IPS DF 4.7 (cell line): ENCODE measurements around the gene TREH.
"Not testable (repeated sequence)": the region's sequence is repeated elsewhere in the genome, so short reads cannot be mapped to it uniquely, and the experiment has no call there.

Experiments
- DNase-seq: peaks from one replicate; pipeline ENCODE4 v3.0.0-alpha.2; 2013; ENCODE audit warnings: low spot score; ENCODE audit errors: extremely low read depth

TREH gene, protein sequence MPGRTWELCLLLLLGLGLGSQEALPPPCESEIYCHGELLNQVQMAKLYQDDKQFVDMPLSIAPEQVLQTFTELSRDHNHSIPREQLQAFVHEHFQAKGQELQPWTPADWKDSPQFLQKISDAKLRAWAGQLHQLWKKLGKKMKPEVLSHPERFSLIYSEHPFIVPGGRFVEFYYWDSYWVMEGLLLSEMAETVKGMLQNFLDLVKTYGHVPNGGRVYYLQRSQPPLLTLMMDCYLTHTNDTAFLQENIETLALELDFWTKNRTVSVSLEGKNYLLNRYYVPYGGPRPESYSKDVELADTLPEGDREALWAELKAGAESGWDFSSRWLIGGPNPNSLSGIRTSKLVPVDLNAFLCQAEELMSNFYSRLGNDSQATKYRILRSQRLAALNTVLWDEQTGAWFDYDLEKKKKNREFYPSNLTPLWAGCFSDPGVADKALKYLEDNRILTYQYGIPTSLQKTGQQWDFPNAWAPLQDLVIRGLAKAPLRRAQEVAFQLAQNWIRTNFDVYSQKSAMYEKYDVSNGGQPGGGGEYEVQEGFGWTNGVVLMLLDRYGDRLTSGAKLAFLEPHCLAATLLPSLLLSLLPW

DNA sequence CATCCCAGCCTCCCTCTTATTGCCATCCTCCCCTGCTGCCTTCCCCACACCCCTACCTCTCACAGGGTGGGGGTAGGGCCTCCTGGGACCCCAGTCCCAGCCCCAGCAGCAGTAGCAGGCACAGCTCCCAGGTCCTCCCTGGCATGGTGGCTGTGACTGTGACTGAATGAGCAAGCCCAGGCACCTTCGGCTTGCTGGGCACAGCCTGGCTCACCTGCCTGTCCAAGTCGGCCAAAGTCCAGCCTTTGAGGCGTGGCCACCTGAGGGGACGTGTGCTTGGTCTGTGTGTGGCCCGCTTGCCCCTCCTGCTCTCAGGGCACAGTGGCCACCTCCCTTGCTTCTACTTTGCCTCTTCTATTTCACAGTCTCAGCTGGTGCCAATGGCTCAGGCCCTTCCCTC, at the start of gene TREH:
TREH (minus strand) TSS at position 168 of the 400 bp plus-strand sequence; CDS start at position 145, 23 bp downstream.
- DNase-seq = no peak

DNA sequence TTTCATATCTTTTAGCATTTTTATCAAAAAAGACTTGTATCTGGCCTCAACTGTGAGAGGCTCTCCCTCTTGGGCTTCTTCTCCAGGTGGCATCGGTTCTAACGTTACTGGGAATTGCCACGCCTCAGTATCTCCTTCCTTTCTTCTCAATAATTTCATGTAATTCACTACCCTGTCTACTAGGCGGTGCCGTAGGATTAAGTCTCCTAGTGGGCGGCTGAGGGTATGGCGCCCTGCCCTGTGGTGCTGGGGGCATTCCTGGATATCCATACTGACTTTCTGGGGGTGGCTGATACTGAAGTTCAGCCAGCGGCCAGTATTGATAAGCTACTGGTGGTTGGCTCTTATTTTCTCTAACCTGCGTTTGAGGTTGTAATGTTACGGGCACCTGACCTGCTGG, 48.7 kb upstream of the TREH start:
- DNase-seq = not testable (repeated sequence)

DNA sequence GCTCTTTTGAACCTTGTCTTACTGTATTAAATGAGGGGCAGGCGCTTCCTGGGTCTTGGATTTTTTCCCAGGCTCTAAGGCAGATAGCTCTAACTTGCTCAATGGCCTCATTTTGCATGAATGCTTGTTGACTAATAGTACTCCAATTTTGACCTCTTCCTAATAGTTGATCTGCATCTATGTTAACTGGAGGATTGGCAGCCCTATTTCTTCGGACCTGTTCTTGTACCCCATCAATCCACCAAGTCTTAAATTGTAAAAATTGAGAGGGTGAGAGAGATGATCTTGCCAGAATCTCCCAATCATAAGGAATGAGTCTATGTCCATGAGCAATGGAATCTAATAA, 48.2 kb upstream of the TREH start:
- DNase-seq = not testable (repeated sequence)

DNA sequence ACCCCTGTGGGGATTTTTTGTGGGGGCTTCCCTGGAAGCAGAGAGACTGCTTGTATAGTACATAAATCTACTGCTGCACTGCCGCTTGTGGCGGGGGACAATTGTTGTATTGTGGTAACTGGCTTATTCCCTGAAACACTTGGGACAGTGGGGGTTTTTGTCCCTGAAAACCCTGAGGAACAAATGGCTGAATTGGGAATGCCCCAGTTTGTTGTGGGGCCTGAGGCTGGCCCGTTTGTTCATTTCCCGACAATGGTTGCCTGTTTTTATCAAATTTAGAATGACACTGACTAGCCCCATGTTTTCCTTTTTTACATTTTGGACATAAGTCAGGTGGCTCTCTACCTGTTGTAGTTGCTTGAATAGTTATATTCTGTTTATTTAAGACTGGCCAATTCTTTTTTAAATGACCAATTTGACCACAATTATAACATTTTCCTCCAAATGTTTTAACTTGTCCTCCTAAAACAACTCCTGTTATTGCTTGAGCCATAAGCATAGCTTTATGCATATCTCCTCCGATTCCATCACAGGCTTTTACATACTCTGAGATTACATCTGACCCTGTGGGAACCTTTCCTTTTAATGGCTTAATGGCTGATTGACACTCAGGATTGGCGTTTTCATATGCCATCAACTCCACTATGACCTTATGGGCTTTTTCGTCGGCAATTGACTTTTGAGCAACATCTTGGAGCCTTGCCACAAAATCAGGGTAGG, 47.7 kb upstream of the TREH start:
- not testable (repeated sequence) for DNase-seq

DNA sequence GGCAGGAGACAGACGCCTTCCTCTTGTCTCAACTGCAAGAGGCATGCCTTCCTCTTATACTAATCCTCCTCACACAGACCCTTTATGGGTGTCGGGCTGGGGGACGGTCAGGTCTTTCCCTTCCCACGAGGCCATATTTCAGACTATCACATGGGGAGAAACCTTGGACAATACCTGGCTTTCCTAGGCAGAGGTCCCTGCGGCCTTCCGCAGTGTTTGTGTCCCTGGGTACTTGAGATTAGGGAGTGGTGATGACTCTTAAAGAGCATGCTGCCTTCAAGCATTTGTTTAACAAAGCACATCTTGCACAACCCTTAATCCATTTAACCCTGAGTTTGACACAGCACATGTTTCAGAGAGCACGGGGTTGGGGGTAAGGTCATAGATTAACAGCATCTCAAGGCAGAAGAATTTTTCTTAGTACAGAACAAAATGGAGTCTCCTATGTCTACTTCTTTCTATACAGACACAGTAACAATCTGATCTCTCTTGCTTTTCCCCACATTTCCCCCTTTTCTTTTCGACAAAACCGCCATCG, 42.1 kb upstream of the TREH start:
- DNase-seq = not testable (repeated sequence)

DNA sequence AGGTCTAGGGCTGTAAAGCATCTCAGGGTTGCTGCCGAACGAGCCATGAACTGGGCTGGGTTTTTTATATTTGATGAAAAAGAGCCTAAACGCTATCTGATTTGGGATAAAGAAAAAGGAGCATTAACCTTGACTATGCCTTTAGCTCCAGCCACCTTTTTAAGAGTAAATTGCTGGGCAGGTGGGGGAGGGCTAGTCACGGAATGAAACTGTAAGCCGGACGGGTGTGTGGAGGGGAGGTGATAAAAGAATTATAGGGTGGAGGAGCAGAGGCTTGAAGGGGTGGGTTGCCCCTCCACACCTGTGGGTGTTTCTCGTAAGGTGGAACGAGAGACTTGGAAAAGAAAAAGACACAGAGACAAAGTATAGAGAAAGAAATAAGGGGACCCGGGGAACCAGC, 41.3 kb upstream of the TREH start:
- not testable (repeated sequence) for DNase-seq

DNA sequence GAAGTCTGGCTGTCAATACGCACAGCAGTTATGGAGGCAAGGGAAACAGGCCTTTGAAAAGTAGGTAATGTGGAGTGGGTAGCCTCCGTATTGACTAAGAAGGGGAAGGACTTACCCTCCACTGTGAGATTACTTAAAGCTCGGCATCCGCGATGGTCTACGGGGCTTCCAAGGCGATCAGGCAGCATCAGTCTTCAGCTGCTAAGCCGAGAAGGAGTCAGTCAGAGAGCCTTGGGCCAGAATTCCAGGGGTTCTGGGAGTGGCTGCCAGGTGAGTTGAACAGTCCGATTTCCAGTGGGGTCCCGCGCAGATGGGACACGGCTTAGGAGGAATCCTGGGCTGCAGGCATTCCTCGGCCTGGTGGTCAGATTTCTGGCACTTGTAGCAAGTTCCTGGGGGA, 40.6 kb upstream of the TREH start:
- DNase-seq = not testable (repeated sequence)

DNA sequence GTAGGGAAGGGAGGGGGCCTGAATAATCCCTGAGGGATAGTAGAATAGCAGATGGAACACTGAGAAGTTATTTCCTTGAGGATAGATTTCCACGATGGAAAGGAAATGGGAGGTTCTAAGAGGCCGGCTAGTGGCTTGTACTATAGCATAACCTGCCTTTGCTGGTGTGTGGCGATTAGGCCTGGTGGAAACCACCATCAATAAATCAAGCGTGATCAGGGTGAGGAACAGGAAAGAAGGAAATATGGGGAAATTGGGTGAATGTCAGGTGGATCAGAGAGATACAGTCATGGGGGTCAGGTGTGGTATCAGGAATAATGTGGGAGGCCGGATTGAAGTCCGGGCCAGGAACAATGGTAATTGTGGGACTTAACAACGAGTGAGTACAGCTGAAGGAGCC, 39.1 kb upstream of the TREH start:
- DNase-seq = not testable (repeated sequence)

DNA sequence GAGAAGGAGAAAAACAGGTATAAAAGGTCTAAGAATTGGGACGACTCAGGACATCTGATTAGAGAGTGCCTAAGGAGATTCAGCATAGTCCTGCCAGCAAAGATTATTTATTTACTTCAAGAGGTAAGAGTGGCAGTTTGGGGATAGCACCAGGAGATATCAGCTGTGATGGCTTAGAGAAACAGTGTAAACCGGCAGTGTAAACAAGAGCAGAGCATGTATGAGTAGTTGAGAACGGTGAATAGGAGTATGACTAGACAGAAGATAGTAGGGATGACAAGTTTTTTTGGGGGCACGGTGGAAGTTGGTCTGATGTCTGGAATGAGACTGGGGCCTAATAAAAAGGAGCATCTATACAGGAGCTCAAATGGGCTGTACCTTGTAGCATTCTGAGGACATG, 38.3 kb upstream of the TREH start:
- not testable (repeated sequence) for DNase-seq

DNA sequence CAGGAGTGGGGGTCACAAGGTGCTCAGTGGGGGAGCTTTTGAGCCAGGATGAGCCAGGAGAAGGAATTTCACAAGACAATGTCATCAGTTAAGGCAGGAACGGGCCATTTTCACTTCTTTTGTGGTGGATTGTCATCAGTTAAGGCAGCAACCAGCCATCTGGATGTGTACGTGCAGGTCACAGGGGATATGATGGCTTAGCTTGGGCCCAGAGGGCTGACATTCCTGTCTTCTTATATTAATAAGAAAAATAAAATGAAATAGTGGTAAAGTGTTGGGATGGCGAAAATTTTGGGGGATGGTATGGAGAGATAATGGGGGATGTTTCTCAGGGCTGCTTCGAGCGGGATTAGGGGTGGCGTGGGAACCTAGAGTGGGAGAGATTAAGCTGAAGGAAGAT, 37.8 kb upstream of the TREH start:
- not testable (repeated sequence) for DNase-seq

DNA sequence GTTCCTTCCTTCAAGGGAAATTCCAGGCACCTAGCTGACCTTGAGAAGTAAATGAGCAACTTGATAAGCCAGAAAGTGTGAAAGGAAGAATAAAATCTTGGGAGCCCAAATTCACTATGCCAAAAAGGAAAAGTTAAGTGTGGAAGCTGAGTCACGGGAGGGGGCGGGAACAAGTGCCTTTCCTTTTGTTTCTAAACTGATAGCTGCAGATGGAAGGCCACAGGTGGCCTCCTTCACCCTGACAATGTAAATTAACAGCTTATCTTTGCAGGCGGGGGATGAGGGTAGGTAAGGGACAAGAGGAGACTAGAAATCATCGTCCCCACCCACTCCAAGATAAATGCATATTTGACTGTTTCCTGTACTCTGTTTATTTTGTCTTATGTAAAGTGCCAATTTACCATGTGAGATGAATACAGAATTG, 36.4 kb upstream of the TREH start:
- peak; percentile 87 for DNase-seq

DNA sequence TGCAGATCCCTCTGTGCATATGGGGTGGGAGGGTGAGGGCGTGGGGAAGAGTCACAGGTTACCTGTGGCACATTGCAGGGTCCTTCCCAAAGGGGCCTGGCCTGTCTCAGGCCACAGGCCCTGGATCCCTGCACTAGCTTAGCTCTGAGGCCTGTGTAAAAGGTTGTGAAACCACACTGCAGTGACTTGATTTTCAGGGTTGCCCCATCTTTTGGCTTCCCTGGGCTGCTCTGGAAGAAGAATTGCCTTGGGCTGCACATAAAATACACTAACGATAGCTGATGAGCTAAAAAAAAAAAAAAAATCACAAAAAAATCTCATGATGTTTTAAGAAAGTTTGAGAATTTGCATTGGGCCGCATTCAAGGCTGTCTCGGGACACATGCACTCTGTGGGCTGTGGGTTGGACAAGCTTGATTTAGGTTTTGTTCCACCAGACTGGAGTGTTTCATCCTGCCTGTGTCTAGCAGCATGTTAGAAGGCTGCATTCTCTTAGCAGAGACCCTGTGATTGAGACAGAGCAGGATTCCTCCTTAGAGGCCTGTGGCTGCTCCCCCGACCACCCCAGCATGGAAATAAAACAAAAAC, 35.9 kb upstream of the TREH start:
- no peak for DNase-seq

DNA sequence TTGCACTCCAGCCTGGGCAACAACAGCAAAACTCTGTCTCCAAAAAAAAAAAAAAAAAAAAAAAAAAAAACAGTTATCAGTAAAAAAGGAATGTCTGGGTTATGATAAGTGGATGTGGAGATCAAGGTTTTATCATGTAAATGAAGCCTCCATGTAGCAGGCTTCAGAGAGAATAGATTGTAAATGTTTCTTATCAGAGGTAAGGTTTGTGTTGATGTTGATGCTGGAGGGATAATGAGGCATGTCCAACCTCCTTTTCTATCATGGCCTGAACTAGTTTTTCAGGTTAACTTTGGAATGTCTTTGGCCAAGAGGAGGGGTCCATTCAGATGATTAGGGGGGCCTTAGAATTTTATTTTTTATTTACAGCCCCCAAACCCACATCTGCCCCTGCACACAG, 35.4 kb upstream of the TREH start:
- DNase-seq = no peak

DNA sequence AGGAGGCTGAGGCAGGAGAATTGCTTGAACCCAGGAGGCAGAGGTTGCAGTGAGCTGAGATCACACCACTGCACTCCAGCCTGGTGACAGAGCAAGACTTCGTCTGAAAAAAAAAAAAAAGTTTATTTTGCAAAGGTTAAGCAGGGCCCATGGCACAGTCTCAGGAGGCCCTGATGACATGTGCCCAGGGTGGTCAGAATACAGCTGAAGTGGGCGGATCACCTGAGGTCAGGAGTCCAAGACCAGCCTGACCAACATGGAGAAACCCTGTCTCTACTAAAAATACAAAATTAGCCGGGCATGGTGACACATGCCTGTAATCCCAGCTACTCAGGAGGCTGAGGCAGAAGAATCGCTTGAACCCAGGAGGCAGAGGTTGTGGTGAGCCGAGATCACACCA, 35.0 kb upstream of the TREH start:
- DNase-seq = not testable (repeated sequence)

DNA sequence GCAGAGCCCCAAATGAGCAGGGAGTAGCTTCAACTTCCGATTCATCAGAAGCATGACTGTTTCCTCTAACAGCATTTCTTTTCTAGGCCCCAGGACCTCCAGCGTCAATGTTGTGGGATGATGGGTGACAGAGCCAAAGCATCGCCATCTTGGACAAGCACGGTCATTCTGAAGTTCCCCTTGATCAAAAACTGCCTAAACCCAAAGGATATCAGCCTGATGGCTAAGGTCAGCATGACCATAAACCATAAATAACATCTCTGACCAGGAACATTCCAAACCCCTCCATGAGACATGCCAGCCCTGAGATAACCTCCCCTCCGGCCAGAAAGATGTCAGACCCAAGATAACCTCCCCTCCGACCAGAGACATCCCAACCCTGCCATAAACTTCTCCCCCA, 28.8 kb upstream of the TREH start:
- DNase-seq = no peak

DNA sequence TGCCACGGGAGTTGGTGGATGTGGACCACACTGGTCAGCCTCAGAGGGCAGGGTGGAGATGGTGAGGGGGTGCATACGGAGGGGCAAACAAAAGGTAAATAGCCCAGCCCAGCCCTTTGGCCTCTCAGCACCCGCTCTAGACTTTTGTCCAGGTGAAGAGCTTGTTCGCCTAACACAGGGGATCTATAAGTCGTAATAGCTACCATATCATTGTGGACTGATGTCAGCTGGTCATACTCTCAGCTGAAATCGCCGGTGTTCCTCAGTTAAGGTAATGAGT, 27.0 kb upstream of the TREH start:
- DNase-seq = no peak

DNA sequence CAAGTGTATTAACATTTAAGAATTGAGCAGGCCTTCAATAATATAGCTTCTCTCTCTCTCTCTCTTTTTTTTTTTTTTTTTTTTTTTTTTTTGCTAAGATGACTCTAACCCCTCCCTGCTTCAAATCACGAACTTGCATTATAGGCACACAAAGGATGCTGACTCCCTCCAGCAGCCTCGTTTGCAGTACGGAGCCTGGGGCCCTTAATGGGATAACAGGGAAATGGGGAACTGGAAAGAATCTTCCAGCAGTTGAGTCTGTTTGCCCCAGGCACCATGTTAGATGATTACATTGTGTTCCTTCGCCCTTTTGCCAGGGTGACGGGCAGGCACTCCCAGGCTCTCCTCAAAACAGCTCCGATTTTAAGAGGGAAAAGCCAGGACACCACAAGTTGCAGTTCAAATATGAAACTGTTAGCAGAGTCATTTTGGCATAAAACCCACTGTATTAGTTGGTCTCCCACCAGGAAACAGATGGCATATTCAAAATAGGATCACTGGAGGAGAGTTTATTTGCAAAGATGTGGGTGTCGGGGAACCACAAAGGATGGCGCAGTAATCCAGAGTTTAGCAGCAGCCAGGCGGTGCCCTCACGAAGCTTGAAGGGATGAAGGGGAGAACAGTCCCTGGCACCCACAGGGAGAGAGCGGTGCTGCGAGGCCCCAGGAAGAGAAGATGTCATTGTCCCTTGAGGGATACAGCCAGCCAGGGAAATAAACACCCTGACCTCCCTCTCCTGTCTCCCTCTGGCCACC, 26.5 kb upstream of the TREH start:
- no peak for DNase-seq

DNA sequence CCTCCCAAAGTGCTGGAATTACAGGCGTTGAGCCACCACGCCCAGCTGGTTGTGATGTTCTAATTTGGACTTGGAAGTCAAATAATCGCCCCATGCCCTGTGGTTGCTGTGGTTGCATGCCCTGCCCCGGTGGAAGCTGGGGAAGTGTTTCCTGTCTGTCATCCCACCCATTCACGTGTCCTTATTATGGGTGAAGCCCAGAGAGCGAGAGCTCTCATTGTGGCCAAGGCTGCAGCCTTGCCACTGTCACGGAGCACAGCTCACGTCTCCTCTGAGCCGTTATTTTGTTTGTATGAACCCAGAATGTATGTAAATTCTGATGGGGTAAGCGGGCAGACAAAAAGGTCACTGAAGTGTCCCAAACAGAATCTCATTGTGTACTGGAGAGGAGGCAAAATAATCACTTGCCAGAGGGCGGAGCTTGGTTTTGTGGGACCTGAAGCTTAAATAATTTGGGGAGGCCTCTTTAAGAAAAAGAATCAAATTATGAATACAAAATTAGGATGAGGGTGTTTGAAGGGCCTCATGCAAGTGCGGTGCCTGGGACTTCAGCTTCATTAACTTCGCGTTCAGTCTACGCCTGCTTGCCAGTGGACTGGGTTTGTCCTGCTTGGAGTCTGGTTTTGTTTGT, 25.8 kb upstream of the TREH start:
- DNase-seq = no peak

DNA sequence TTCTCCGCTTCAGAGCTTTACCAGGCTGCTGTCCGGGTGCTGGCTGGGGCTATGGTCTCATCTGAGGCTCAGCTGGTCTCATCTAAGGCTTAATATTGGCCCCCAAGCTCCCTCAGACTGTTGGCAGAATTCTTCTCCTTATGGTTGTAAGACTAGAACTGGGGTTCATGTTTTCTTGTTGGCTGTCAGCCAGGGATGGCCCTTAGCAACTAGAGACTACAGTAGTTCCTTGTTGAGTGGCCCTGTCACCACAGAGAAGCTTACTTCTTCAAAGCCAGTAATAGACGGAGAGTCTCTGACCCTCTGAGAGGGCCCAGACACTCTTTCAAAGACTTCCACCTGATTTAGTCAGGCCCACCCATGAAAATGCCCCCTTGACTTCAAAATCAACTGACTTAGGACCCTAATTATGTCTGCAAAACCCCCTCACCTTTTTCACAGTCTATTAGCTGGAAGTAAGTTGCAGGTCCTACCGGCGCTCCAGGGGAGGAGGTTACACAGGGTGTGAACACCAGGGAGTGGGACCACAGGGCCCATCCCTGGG, 24.2 kb upstream of the TREH start:
- no peak for DNase-seq

DNA sequence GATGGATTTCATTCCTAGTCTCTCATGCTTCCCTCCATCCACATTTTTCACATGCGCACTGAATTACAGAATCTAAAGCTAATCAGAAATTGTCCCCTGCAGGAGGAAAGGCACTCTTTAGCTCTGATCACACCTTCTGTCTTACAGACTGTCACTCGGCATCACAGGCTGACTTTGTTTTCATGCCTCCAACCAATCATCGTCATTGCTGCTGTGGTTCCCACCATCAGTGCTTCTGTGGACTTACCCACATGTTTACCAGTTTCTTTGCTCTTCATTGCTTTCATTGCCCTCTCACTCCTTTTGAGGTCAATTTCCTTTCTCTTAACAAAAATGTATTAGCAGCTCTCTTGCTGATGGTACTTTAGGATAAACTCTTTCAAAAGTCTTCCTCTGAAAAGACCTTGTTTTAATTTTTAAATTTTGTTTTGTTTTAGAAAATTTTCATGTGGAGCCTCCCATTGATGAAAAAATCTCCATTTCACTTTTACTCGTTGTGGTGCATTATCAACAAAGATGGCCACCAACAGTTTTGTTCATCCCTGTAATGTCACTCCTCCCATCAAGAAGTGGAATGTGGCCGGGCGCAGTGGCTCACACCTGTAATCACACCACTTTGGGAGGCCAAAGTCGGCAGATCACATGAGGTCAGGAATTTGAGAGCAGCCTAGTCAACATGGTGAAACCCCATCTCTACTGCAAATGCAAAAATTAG, 20.2 kb upstream of the TREH start:
- no peak for DNase-seq
